Measurements from ENCODE around the gene WDFY4.

DNA sequence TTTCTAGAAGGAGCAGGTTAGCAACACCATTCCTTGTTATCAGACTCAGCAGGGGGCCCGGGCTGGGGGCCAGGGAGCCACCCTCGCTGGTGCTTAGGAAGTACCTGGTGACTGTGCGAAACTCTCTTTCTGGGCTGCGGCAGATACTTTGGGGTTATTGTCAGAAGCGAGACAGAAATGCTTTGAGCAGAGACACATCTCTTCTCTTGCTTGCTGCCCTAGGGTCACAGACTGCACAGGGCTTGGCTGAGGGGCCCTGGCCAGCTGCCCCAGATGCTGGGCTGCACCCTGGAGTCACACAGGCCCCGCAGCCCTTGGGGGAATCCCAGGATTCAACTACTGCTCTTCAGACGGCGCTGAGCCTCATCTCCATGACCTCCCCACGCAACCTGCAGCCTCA is 91.9 kb downstream of the WDFY4 start:
- TF ChIP-seq POLR2AphosphoS5 (IDR thresholded peaks at IDR 0.05): no peak
- TF ChIP-seq, protein P1, sequence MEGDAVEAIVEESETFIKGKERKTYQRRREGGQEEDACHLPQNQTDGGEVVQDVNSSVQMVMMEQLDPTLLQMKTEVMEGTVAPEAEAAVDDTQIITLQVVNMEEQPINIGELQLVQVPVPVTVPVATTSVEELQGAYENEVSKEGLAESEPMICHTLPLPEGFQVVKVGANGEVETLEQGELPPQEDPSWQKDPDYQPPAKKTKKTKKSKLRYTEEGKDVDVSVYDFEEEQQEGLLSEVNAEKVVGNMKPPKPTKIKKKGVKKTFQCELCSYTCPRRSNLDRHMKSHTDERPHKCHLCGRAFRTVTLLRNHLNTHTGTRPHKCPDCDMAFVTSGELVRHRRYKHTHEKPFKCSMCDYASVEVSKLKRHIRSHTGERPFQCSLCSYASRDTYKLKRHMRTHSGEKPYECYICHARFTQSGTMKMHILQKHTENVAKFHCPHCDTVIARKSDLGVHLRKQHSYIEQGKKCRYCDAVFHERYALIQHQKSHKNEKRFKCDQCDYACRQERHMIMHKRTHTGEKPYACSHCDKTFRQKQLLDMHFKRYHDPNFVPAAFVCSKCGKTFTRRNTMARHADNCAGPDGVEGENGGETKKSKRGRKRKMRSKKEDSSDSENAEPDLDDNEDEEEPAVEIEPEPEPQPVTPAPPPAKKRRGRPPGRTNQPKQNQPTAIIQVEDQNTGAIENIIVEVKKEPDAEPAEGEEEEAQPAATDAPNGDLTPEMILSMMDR (IDR thresholded peaks at IDR 0.05; ENCODE audit: poor library complexity, severe bottlenecking): no peak
- TF ChIP-seq SMC3 (conservative IDR thresholded peaks at IDR 0.05; ENCODE audit: poor library complexity): no peak
- TF ChIP-seq RAD21 (conservative IDR thresholded peaks at IDR 0.05): no peak
- no peak for TF ChIP-seq EZH2 (IDR thresholded peaks at IDR 0.05; ENCODE audit: borderline replicate concordance, insufficient read depth, low read length, poor library complexity, severe bottlenecking)
